Loucy (cell line): ENCODE measurements around the gene CHST11.

Experiments used
- CTCF ChIP-seq: fragments of 200-600 bp; sonication (generic); conservative IDR thresholded peaks from 2 replicates; pipeline ENCODE4 v1.5.1; 2014; ENCODE audit warnings: mild to moderate bottlenecking, antibody characterized with exemption, low read length
- EZH2phosphoT487 ChIP-seq: fragments of 200-600 bp; IDR thresholded peaks from 2 replicates; pipeline ENCODE4 v1.6.1; 2018; ENCODE audit warnings: antibody characterized with exemption, mild to moderate bottlenecking, moderate library complexity, borderline replicate concordance

- TF ChIP-seq CTCF (no peak), EZH2phosphoT487 (no peak)
Observed at GRCh38 chr12:104668274-104668718, 211.5 kb downstream of the CHST11 start.
